C4-2B (cell line): Measurements from ENCODE around the gene CCDC85C.

Experiments
- ZFX ChIP-seq: fragments of 450-650 bp; IDR thresholded peaks from 2 replicates; pipeline ENCODE4 v1.6.1; 2017
- TF ChIP-seq, protein P1 (sequence below): fragments of 450-650 bp; conservative IDR thresholded peaks from 2 replicates; pipeline ENCODE4 v1.5.1; 2017; ENCODE audit warnings: mild to moderate bottlenecking

DNA sequence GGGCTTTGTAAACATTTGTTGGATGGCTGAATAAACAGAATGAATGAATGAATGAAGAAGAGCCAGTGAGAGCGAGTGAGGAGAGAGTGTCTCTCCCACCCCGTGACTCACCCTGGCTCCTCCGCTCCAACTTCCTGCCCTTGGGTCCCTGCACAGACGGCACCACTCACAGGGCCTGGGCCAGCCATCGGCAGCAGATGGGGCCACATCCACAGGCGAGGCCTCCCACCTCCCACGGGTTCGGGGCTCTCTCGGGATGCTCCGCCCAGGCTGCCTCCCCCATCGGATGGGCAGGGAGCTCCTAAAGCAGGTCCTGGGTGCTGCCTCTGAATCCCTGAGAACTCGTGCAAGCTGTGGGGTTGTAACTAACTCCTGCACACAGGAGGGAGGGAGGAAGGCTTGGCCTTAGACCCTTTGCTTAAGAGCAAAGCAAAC lies 81.5 kb downstream of the CCDC85C start:
- TF ChIP-seq, protein P1, sequence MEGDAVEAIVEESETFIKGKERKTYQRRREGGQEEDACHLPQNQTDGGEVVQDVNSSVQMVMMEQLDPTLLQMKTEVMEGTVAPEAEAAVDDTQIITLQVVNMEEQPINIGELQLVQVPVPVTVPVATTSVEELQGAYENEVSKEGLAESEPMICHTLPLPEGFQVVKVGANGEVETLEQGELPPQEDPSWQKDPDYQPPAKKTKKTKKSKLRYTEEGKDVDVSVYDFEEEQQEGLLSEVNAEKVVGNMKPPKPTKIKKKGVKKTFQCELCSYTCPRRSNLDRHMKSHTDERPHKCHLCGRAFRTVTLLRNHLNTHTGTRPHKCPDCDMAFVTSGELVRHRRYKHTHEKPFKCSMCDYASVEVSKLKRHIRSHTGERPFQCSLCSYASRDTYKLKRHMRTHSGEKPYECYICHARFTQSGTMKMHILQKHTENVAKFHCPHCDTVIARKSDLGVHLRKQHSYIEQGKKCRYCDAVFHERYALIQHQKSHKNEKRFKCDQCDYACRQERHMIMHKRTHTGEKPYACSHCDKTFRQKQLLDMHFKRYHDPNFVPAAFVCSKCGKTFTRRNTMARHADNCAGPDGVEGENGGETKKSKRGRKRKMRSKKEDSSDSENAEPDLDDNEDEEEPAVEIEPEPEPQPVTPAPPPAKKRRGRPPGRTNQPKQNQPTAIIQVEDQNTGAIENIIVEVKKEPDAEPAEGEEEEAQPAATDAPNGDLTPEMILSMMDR: no peak
- no peak for TF ChIP-seq ZFX
